Kidney tubule cell (primary cell): Measurements from ENCODE around the gene IL19.
"Not testable (repeated sequence)": the region's sequence is repeated elsewhere in the genome, so short reads cannot be mapped to it uniquely, and the experiment has no call there.

Experiments
- DNase-seq: peaks from one replicate; pipeline ENCODE4 v3.0.0-alpha.2; 2018; ENCODE audit warnings: low spot score

The IL19 gene

DNA sequence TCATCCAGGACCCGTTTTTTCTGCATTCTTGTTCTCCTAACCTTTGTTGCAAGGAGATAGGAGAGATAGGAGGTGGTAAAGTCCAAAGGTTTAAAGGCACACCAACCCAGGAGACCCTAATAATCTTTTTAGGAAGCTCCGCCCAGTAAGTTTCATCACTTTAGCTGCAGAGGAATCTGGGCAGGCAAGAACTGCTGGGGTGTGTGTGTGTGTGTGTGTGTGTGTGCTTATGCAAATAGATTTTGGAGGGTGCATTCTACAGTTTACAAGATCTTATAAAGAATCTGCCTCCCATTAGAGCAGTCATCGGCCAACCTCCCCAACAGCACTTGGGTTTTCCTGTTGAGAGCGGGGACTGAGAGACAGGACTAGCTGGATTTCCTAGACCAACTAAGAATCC lies 5.7 kb downstream of the IL19 start:
- no peak for DNase-seq

DNA sequence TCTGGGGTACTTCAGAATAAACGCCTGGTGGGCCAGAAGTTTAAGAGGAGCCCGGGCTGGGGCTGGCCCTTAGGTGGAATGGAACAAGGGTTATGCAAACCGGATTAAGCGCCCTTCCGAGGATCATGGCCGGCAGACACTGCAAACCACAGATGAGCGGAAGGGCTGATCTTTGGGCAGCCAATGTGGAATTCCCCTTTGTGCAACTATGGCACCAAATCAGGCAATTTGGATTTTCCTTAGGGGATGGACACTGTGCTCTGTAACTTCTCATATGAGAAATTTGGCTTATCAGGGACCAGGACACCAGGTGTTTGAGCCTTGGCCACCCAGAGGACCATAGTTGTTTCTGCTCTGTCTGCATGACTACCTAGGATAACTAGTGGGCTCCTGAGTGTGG lies 7.5 kb downstream of the IL19 start:
- DNase-seq = no peak

DNA sequence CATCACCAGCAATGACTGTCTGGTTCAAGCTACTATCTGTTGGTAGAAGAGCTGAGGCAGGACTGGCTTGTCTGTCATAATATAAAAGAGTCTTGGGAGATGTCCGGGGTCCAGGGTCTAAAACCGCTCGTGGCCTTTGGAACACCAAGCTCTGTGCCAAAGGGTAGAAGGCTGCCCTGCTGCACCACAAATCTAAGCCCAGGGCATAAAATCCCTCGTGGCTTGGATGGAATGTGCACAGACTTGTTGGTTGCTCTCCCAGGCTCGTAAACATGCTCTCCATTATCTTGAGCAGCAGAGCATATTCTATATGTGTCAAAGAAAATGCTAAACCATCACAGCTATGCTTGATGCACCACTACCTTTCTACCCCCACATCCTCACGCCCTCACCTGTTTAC lies 8.3 kb downstream of the IL19 start:
- not testable (repeated sequence) for DNase-seq

DNA sequence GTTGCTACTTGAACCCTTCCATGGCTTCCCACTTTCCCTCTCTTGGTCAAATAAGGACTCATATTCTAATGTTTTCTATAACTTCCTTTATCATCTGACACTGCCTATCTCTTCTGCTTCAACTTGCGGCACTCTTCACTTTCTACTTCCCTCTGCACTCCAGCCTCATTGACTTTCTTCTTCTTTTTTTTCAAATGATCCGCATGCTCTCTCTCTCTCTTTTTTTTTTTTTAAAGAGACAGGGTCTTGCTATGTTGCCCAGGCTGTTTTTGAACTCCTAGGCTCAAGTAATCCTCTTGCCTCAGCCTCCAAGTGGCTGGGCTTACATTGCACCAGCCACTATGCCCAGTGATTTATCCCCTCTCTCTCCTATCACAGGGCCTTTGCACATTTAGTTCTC lies 9.1 kb downstream of the IL19 start:
- no peak for DNase-seq

DNA sequence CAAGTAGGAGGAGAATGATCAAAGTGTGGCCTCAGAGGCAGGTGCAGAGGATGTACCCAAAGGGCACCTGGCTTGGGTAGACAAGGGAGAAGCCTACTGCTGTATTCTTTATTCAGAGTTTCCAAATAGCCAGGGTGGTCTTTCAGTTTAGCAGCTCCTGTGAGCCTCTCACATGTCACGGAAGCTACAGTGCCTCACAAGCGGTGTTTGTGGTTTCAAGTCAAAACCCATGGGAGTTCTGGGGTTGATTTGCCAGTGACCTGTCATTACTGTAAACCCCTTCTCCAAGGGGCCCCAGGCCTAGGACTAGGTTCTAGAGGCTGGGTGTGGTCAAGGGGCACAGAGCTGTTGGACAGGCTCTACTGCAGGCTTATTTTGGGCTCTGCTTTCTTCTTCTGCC lies 11.9 kb downstream of the IL19 start:
- DNase-seq = no peak

DNA sequence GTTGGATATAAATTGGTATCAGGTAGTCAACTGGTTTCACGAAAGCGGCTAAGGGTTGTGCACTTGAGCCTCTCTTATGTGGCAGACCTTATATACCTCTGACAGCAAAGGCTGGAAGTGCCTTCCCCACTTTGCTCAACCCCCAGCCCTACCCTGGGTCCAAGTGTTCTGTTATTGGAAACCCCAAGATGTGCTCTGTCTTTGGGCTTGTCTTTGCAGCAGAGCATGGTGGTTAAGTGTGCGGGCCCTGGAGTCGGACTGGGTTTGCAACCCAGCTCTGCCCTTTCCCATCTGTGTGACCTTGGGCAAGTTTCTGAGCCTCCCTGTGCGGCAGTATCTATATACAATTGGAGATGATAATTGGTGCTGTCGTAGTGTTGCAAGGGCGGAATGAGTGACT lies 12.9 kb downstream of the IL19 start:
- DNase-seq = no peak

DNA sequence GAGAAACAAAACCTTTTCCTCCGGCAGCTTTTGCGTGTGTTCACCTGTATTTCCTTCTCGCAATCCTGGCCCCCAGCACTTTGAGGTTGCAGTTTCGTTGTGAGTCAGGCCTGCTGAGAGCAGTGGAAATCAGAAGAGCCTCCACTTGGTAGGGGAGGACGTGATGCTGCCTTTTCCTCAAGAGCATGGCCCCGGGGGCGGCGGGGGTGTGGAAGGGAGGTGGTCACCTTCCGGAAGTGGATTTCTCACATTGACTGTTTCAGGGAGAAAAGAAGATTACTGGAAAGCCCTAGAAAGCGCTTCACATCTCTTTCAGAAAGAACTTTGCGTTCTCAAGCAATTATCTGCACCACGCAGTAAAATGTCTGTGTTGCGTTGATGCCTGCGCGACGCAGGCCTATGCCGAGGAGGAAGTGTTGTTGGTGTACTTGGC lies 13.9 kb downstream of the IL19 start:
- DNase-seq = no peak

DNA sequence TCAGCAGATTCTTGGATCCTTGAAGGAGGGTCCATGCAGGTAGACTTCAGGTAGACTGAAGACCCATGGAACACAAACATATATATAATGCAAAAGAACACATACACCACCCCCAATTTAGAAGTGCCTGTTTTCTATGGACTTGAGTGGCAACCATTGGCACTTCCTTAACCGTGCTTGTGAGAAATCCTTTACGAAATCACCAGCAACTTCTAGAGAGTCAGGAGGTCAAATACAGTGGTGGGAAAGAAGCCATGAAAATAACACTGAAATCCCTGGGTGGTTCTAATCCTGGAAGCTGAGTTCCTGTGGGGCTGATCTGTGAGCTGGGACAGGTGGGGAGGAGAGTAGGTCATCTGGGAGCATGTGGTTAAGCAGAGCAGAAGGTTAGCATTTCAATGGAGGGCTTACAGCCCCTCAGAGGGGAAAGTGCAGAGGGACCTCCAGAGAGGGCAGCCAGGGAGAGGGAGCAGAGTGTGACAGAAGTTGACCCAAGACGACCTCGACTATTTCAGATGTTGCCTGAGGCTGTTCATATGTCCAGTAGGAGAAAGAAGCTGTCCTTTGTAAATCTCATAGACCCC lies 14.7 kb downstream of the IL19 start:
- no peak for DNase-seq

DNA sequence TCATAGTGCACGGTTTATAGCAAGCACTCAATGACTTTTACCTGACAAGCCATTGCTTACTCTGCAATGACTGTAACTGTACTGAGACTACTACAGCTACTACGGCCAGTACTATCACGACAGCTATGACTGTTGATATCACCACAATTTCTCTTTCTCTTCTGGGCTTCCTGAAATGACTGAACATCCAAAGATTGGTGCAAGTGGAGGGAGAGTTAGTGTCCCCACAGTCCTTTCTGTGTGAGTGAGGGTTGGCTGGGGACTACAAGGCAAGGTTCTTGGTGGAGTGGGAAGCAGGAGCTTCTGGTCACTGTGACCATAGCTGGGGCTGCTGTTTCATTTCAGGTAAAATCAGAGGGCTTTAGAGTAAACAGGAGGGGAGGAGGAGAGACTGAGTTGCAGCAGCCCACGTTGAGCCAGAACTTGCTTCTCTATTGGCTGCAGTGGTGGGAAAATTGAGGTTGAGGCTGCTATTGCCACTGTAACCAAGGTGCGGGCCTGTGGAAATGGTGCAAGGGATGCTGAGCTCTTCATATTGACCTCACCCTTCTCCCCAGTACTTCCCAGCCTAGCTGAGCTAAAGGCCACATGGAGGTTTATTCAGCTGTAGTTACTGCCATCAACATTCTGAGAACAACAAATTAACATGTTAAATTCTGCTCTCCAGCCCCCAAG lies 15.8 kb downstream of the IL19 start:
- DNase-seq = no peak

DNA sequence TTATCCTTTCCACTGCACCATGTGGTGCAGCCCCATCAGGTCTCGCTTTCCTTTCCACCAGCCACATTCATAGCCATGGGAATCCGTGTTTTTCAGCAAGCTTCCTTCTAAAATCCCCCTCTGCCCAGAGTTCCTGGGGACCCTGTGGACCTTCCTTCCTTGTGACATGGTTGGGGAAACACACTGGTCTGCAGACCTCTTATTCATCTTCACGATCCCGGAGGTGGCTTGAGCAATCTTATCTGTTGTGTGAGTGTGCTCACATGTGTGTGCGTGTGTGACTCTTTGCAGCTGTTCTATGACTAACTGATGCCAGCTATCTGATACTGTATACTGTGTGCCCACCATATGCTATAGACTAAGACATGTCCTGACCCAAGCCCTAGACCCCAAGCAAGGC lies 17.3 kb downstream of the IL19 start:
- no peak for DNase-seq

DNA sequence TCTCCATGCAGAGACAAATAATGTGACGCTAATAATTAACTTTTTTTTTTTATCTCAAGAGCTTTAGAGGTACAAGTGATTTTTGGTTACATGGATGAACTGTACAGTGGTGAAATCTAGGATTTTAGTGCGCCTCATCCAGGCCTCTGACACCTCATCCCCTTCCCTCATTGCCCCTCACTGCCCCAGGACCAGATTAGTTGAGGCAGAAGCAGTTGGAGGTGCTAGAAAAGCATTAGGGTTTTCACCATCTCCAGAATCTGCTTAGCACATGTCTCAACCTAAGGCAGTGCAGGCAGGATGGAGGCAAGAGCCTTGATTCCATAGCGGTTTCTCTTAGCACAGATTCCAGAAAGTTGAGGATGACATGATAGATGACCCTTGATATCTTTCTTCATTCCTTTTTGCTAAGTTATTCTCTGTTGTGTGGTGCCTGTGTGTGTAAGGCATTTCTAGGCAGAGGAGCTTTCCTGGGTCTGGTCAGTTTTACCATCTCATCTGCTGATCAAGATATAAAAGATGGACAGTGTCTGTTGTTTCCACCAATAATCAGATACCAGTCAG lies 18.0 kb downstream of the IL19 start:
- no peak for DNase-seq

DNA sequence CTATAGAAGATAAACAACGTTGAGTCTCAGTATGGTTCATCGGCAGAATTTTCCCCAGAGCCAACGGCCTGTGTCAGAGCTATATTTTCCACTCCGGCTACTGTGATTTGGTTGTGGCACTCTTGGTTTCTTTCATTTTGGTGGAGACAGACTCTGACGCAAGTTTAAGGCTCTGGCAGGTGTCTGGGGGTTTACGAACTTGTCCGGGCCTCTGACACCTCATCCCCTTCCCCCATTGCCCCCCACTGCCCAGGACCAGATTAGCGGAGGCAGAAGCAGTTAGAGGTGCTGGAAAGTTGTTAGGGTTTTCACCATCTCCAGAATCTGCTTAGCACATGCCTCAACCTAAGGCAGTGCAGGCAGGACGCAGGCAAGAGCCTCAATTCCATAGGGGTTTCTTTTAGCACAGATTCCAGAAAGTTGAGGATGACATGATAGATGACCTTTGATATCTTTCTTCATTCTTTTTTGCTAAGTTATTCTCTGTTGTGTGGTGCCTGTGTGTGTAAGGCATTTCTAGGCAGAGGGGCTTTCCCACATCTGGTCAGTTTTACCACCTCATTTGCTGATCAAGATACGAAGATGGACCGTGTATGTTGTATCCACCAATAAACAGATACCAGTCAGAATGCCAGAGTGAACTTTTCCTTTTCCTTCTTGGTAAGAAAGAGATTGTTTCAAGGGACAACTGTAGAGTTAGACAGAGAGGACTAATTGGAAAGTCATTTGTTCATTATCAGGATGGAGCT lies 20.1 kb downstream of the IL19 start:
- no peak for DNase-seq

DNA sequence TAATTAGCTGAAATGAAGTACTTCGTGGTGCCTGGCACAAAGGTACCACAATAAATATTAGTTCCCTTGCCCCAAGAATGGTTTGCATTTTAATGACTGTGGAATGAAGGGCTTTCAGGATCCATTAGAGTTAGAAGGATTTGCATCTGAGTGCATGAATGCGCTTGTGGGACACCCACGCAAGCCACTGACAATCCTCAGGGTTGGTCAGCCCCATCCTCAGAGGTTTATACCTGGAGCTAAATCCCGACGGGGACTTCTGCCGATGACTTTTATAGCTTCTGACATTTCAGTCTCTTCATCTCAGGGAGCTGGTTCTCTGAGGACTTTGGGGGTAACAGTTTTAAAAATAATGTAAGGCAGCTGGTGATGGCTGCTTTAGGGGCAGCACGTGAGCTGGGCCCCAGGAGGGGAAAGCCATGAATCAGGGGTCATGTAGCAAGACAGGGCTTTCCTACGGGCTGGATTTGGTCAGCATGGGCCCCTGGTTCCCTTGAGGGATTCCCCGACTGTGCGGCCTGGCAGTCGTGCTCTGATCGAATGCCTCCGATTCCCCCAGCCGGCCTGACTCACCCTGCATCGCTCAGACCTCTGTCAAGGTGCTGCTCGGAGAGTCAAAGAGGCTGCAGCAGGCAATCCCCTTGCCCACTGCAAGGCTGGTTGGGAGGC lies 22.5 kb downstream of the IL19 start:
- no peak for DNase-seq

DNA sequence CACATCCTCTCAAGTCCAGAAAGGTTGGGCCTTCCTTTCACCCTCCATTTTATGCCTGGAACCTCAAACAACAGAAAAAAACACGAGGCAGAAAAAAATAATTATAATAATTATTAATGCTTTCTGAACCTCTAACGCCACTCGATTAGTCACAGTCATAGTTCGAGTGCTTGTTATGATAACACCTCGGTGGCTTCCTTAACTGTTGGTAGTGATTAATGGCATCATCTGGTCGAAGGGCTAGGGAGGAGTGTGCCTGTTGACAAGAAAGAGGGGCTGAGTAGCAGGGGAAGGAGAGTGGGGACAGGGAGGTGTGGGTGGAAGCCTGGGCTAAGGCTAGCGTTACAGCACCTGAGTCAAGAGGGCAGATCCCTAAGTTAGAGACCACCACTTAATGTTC lies 23.0 kb downstream of the IL19 start:
- DNase-seq = no peak

DNA sequence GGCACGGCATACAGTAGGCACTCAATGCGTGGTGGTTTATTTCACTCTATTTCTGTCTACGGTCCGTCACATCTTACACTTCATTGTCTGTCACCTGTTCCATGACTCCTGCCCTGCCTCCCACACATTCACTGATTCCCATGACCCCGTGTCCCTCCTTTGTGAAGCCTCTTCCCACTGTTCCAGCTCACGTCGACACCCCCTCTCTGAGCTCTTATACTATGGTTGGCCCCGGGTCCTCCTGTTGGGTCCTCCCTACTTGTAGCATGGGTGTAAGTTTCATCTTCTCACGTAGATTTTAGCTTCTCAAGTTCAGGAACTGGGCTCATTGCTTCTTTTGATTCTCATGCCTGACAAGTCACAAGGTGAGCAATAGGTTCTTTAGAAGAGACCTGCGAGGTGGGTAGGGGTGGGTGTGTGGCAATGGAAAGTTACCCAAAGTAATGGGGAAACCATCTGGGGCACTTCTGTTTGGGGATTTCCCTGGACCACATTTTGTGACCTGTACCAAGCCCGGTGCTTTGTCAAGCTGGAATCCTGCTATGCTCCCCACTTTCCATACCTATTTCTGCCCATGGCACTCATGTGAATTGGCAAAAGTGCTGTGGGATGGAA lies 23.8 kb downstream of the IL19 start:
- DNase-seq = no peak

DNA sequence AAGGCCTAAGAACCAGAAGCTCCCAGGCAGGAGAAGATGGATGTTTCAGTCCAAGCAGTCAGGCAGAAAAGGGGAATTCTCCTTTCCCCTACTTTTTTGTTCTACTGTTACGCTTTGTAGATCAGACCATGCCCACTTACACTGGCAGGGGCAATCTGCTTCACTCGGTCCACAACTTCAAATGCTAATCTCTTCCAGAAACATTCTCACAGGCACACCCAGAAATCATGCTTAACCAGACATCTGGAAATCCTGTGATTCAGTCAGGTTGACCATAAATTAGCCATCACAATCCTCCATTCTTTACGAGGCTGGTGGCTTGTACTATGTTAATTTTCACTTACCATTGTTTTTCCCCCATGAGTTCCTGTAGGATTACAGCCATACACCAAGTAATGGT lies 25.5 kb downstream of the IL19 start:
- DNase-seq = no peak

DNA sequence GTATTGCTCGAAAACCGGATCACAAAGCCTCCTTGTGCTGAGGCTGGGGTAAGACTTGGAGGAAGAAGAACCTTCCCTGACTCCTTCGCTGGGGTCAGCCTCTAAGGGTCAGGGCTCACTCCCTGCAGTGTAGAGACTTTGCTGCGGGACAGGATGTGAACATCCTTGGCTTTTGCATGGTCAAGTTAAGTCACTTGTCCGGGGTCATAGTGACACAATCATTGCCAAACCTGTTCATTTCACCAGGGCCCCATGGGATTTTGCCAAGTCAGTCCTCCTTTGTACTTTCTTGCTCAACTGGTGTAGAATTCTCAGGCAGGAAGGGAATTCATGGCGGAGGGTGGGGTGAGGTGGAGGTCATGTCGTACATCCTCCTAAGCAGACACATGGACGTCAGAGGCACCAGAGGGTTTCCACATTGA lies 26.4 kb downstream of the IL19 start:
- no peak for DNase-seq

DNA sequence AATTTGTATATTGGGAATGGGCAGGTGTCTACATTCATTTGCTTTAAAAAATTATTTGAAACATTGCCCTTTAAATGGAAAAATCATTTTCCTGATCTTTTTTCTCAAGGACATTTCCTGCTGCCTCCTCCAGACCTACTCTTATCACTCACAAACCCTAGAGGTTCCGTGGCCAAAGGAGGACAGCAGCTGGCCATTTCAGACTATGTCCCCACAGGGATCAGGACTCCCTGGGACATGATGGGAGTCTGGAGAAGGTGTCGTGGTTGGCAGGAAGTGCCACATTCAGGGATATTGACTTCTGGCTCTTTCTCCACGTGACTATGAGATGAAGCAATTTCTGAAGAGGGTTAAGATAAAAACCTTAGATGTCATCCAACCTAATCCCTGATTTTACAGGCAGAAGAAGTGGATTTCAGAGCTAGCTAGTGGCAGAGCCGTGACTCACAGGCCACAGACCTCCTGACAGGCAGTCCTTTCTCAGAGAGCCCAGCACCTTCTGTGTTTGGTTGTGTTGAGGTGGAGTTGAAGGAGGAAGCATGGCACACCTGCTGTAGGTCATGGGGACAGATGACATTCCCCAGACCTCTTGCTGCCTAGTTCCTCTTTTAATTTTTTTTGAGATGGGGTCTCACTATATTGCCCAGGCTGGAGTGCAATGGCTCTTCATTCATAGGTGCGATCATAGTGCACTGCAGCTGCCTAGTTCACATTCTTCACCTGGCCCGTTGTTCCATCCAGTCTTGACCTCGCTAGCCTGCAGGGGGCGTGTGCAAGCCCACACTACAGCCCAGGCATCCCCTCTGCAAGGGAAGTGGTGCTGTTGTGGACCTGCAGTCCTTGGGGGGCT lies 27.2 kb downstream of the IL19 start:
- DNase-seq = peak; percentile 12

DNA sequence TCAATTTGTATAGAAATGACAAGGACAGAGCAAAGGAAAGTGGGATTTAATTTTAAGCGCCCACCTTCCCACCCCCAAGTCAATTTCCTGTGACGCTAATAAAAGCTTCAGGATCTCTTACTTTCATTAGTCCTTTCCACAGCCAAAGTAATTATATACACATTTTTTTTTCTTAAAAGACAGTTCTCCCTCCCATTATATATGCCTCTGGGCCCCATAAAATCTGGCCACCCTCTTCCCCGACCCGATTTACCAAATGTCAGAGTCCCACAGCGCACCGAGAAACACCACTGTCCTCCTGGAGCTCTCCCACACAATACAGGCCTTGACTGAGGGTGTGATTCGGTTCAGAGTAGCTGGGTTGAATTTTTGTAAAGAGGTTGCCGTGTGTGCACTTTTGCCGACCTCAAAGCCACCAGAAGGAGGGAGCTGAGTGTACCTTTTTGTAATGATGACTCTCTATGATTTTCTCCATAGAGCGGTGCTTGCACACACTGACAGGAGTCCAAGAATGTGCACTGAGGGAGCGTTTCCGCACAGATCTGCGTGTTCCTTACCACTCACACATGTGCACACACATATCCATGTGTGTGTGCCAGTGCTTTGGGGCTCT lies 27.9 kb downstream of the IL19 start:
- DNase-seq = no peak

DNA sequence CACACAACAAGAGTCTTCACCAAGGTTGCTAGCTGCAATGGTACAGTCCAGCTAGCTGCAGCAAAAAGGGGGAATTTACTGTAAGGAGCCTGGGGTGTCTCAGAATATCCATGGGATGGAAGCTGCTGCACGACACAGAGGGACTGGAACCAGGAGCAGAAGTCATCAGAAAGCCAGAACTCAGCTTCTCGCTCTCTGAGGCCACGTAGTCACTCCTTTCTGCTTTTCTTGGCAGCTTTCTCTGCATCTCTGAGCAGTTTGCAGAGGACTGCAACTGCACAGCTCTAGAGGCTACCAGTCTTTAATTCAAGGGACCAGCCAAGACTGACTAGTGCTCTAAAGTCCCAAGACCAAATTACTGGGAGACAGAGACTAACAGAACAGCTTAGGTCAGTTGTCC lies 28.7 kb downstream of the IL19 start:
- DNase-seq = no peak

DNA sequence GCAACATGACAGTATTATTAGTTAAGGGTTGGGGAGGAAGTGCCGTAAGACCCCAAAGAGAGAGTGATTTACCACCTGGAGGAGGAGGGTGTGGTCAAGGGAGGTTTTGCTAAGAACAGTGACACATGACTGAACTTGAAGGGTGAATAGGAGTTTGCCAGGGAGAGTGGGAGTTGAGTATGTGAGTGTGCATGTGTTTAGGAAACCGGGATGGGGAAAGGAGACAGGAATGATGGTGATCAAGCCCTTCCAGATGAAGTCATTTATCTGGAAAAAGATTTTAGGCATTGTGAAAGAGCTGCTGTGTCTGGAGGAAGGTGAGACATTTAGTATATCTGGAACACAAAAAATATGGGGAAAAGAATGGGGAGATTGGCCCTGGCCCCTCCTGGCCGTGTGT lies 29.8 kb downstream of the IL19 start:
- DNase-seq = no peak
